LNCAP (cell line): ENCODE measurements around the gene ITGA3.

Source experiments
- TF ChIP-seq, protein P1 (sequence below): fragments of 450-650 bp; IDR thresholded peaks from 2 replicates; pipeline ENCODE4 v1.5.1; 2017; ENCODE audit warnings: mild to moderate bottlenecking

The ITGA3 gene

GRCh38 chr17:50062293-50063243 lies 6.7 kb downstream of the ITGA3 start:
- TF ChIP-seq, protein P1, sequence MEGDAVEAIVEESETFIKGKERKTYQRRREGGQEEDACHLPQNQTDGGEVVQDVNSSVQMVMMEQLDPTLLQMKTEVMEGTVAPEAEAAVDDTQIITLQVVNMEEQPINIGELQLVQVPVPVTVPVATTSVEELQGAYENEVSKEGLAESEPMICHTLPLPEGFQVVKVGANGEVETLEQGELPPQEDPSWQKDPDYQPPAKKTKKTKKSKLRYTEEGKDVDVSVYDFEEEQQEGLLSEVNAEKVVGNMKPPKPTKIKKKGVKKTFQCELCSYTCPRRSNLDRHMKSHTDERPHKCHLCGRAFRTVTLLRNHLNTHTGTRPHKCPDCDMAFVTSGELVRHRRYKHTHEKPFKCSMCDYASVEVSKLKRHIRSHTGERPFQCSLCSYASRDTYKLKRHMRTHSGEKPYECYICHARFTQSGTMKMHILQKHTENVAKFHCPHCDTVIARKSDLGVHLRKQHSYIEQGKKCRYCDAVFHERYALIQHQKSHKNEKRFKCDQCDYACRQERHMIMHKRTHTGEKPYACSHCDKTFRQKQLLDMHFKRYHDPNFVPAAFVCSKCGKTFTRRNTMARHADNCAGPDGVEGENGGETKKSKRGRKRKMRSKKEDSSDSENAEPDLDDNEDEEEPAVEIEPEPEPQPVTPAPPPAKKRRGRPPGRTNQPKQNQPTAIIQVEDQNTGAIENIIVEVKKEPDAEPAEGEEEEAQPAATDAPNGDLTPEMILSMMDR: no peak

- TF ChIP-seq, protein P1: no peak
These were observed 7.8 kb downstream of the ITGA3 start for GRCh38 chr17:50063561-50064252.

- TF ChIP-seq, protein P1: no peak
These were observed 8.5 kb downstream of the ITGA3 start for GRCh38 chr17:50064253-50065001.

DNA sequence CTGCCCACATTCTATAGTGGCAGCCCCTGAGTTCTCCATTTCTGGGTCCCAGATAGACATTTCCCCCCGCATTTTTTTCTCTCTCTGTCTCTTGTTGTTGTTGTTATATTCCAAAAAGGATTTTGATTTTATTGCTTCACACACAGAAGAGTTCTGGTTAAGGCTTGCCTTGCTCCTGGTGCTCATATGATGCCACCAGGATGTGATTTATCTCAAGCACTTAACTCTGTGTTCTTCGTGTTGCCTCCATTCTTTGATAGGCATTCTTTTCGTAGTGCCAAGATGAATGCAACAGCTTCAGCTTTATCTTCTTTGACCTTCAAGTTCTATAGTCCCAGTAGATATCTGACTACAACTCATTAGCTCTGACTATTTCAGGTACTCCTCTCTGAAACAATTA lies 9.1 kb downstream of the ITGA3 start:
- TF ChIP-seq, protein P1: no peak

DNA sequence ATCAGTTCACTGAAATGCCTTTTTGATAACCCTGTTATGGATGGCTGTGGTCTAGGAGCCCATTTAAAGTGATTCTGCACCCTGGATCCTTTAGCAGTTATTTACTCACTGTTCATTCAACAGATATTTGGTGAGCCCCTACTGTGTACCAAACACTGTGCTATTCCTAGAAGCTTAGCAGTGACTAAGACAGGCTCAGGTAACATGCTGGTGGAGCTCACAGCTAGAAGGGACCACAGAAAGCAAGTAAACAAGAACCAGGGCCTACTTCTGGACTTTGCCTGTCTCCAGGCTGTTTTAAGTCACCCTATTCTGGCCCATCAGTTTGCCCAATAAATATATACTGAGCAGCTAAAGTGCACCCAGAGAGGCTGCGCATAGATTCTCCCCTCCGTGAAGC lies 11.1 kb downstream of the ITGA3 start:
- TF ChIP-seq, protein P1: no peak

- TF ChIP-seq, protein P1: no peak
These were observed 12.1 kb downstream of the ITGA3 start for GRCh38 chr17:50067996-50068395.
